ENCODE results near the gene BRINP3. TPM values are rescaled to one million over a fixed set of nuclear protein-coding genes. Genes with fewer than 3 reads are reported as not detected.

The BRINP3 gene
- total and polyA plus RNA-seq, 2 experiments from 2014 or later = not detected

DNA sequence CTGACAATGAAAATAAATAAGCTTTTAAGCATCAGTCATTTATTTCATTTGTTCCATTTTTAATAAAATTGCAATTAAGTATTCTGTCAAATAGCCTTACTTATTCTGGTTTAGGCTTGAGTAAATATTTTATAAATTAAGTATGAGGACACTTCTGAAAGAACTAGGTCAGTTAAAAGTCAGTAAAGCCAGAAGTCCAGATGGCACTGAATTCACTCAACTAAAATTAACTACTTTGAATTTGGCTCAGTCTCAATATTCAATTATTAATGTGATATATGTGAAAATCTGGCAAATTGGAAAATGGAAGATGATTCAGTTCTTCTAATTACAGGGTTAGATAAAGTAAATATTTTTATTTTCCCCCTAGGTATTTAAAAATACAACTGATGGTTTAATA, 174.2 kb downstream of the BRINP3 start:
- Histone ChIP-seq H3F3A (replicated peaks; ENCODE audit: low read depth) (no peaks in the 10 kb centered on the region), H2AFZ (no peak overlapping the region), H4K20me1 (replicated peaks; ENCODE audit: insufficient read depth) (no peaks in the 10 kb centered on the region), H3K27ac (ENCODE audit: low read depth) (no peak overlapping the region), H3K4me2 (no peak overlapping the region), H3K79me2 (replicated peaks; ENCODE audit: insufficient read depth) (no peaks in the 10 kb centered on the region), H3K4me3 (no peak overlapping the region), H3K27me3 (ENCODE audit: insufficient read depth) (no peaks in the 10 kb centered on the region), H3K4me1 (ENCODE audit: insufficient read depth) (no peaks in the 10 kb centered on the region), H3K9me2 (ENCODE audit: insufficient read depth) (no peaks in the 10 kb centered on the region), H3K36me3 (ENCODE audit: insufficient read depth) (no peaks in the 10 kb centered on the region)
- Mint-ChIP-seq H3K9me3 (no peaks in the 10 kb centered on the region), H3K4me1 (0 out of 3 replicates have a peak, but pooled peaks cover 2% of the 10 kb centered on the region), H3K27ac (no peak overlapping the region), H3K4me3 (no peak overlapping the region), H3K36me3 (ENCODE audit: low read depth) (no peaks in the 10 kb centered on the region), H3K27me3 (ENCODE audit: insufficient read depth, low read depth, poor library complexity) (no peaks in the 10 kb centered on the region)
- TF ChIP-seq EZH2 (IDR thresholded peaks at IDR 0.05; ENCODE audit: low read depth, unreplicated experiment) (no peak), POLR2AphosphoS5 (IDR thresholded peaks at IDR 0.05; ENCODE audit: low read depth) (no peak), NANOG (IDR thresholded peaks at IDR 0.05; ENCODE audit: borderline replicate concordance) (no peak), CTCF (conservative IDR thresholded peaks at IDR 0.05; ENCODE audit: low read depth in 2 of 2) (no peak), CREB1 (CRISPR knock-in tag; IDR thresholded peaks at IDR 0.05; ENCODE audit: low read depth) (no peak), ZNF331 (CRISPR knock-in tag; IDR thresholded peaks at IDR 0.05; ENCODE audit: low read depth) (no peak), STAT1 (IDR thresholded peaks at IDR 0.05; ENCODE audit: unreplicated experiment) (no peak), REST (IDR thresholded peaks at IDR 0.05; ENCODE audit: unreplicated experiment) (no peak)
- TF ChIP-seq, protein P1, sequence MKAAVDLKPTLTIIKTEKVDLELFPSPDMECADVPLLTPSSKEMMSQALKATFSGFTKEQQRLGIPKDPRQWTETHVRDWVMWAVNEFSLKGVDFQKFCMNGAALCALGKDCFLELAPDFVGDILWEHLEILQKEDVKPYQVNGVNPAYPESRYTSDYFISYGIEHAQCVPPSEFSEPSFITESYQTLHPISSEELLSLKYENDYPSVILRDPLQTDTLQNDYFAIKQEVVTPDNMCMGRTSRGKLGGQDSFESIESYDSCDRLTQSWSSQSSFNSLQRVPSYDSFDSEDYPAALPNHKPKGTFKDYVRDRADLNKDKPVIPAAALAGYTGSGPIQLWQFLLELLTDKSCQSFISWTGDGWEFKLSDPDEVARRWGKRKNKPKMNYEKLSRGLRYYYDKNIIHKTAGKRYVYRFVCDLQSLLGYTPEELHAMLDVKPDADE (IDR thresholded peaks at IDR 0.05) = no peak
- ATAC-seq (no peak), DNase-seq (ENCODE audit: low spot score) (no peak)

DNA sequence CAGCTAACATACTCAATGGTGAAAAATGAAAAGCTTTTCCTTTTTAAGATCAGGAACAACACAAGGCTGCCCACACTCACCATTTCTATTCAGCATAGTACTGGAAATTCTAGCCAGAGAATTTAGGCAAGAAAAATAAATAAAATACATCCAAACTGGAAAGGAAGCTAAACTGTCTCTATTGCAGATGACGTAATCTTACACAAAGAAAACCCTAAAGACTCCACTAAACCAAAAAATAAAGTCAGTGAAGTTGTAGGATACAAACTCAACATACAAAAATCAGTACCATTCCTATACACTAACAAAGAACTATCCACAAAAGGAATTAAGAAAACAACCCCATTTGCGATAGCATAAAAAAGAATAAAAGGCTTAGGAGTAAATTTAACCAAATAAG, 181.2 kb downstream of the BRINP3 start:
- H3K27me3 Mint-ChIP-seq (ENCODE audit: insufficient read depth, low read depth, poor library complexity) = no peaks in the 10 kb centered on the region
- Histone ChIP-seq H3K27ac (ENCODE audit: low read depth) (no peak overlapping the region), H3K36me3 (ENCODE audit: insufficient read depth) (no peaks in the 10 kb centered on the region), H3K9me2 (ENCODE audit: insufficient read depth) (no peaks in the 10 kb centered on the region), H2AFZ (no peak overlapping the region), H3K79me2 (replicated peaks; ENCODE audit: insufficient read depth) (no peaks in the 10 kb centered on the region), H3K4me3 (no peak overlapping the region), H3K27me3 (ENCODE audit: insufficient read depth) (no peaks in the 10 kb centered on the region), H4K20me1 (replicated peaks; ENCODE audit: insufficient read depth) (no peaks in the 10 kb centered on the region), H3F3A (replicated peaks; ENCODE audit: low read depth) (no peaks in the 10 kb centered on the region), H3K4me2 (no peak overlapping the region), H3K4me1 (ENCODE audit: insufficient read depth) (no peaks in the 10 kb centered on the region)
- no peaks in the 10 kb centered on the region for H3K36me3 Mint-ChIP-seq (ENCODE audit: low read depth)
- H3K4me1 Mint-ChIP-seq = 0 out of 3 replicates have a peak, but pooled peaks cover 2% of the 10 kb centered on the region
- ATAC-seq (no peak), DNase-seq (ENCODE audit: low spot score) (no peak)
- H3K4me3 Mint-ChIP-seq = no peak overlapping the region
- H3K27ac Mint-ChIP-seq = no peak overlapping the region
- TF ChIP-seq ZNF114 (CRISPR knock-in tag; IDR thresholded peaks at IDR 0.05) (no peak), NANOG (IDR thresholded peaks at IDR 0.05; ENCODE audit: borderline replicate concordance) (no peak), EZH2 (IDR thresholded peaks at IDR 0.05; ENCODE audit: low read depth, unreplicated experiment) (no peak)
- H3K9me3 Mint-ChIP-seq = no peaks in the 10 kb centered on the region
